Activated naive CD8-positive, alpha-beta T cell treated with anti-CD3 and anti-CD28 coated beads for 36 hours (primary cell): ENCODE measurements around the gene DLX6. TPM values are rescaled to one million over a fixed set of nuclear protein-coding genes. Genes with fewer than 3 reads are reported as not detected.

ENCODE experiments used
- DNase-seq: peaks from one replicate; pipeline ENCODE4 v3.0.0; 2021
- H3K27ac Mint-ChIP-seq: one replicate; pipeline ENCODE4 v1.8.0; 2022; ENCODE audit warnings: mild to moderate bottlenecking, moderate library complexity, mixed read lengths
- H3K27me3 Mint-ChIP-seq: one replicate; pipeline ENCODE4 v1.8.0; 2022; ENCODE audit warnings: mild to moderate bottlenecking, mixed read lengths
- H3K36me3 Mint-ChIP-seq: one replicate; pipeline ENCODE4 v1.8.0; 2021; ENCODE audit warnings: mild to moderate bottlenecking, mixed read lengths
- H3K4me1 Mint-ChIP-seq: one replicate; pipeline ENCODE4 v1.8.0; 2021; ENCODE audit warnings: mixed read lengths
- H3K4me3 Mint-ChIP-seq: one replicate; pipeline ENCODE4 v1.8.0; 2022; ENCODE audit warnings: mild to moderate bottlenecking, moderate library complexity, mixed read lengths
- H3K9me3 Mint-ChIP-seq: one replicate; pipeline ENCODE4 v1.8.0; 2022; ENCODE audit warnings: mixed read lengths
- total RNA-seq, 2 experiments: library from RNA; stranded (reverse); gene quantifications; one replicate each; pipeline ENCODE4 v1.2.3, GENCODE V29; 2021

The DLX6 gene
- total RNA-seq, 2 experiments from 2014 or later = not detected

DNA sequence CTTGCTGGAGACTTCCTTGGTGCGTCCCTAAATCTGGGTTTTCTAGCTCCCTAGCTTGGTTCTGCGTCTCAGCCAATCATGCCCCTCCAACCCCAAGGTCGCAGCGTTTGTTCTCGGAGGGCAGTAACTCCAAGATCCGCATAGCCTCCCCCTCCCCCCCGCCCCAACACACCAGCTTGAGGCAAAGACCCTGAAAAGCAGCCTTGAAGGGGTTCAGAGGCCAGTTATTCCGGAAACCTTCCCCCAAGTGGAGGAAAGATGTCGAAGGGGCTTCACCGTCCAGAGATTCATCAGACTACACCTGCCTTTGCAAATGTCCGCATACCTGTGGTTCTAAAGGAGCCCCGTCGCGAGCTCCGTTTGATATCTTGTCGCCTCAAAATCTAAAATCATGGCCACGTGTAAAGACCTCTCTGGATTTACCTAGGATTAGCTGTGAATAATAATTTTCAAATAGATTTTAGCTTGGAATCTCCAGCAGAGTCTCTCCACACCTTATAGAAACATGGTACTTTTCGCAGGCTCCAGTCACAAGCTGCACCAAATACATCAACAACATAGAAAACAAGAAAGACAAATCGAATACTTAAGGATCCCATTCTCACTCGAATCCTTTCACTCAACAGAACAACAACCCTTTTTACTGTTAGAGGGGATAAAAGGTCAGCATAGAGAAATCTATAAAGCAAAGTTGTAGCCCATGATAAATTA, 7.9 kb downstream of the DLX6 start:
- Mint-ChIP-seq H3K4me3 (no peak overlapping the region), H3K27me3 (peaks cover 98% of the 10 kb centered on the region), H3K4me1 (peaks cover 9% of the 10 kb centered on the region), H3K36me3 (no peaks in the 10 kb centered on the region), H3K9me3 (peaks cover 9% of the 10 kb centered on the region), H3K27ac (no peak overlapping the region)
- no peak for DNase-seq

GRCh38 chr7:97013845-97014134, 8.4 kb downstream of the DLX6 start:
- H3K27me3 Mint-ChIP-seq = peaks cover 98% of the 10 kb centered on the region
- peaks cover 9% of the 10 kb centered on the region for H3K4me1 Mint-ChIP-seq
- no peak for DNase-seq
- no peaks in the 10 kb centered on the region for H3K36me3 Mint-ChIP-seq
- no peak overlapping the region for H3K4me3 Mint-ChIP-seq
- no peak overlapping the region for H3K27ac Mint-ChIP-seq
- H3K9me3 Mint-ChIP-seq = peaks cover 9% of the 10 kb centered on the region

DNA sequence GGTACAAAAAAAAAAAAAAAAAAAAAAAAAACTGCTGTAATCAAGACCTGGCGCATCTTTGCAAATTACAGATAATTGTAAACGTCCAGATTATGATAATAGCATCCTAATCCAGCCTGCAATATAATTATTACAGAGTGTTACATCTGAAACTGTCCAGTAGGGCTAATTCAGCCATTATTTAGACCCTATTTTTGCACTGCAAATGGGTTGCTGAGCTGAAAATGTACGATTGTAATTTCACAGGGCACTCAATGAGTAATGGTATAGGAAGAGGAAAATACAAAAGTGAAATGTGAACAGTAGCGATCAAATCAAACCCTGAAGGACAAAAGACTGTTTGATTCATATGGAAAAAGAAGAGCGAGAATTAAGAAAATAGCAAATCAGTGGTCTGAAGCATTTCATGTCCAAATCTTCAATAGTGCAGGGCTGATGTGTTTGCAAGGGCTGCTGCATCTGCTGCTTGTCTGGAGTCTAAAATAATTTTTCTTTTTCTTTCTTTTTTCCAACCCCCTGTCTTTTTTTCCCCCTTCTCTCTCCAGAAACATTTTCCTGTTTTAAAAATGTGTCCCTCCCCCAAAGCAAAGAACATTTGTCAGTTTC, 8.9 kb downstream of the DLX6 start:
- Mint-ChIP-seq H3K36me3 (no peaks in the 10 kb centered on the region), H3K27ac (no peak overlapping the region), H3K4me1 (peaks cover 9% of the 10 kb centered on the region), H3K9me3 (peaks cover 9% of the 10 kb centered on the region), H3K27me3 (peaks cover 100% of the 10 kb centered on the region), H3K4me3 (no peak overlapping the region)
- DNase-seq = no peak

DNA sequence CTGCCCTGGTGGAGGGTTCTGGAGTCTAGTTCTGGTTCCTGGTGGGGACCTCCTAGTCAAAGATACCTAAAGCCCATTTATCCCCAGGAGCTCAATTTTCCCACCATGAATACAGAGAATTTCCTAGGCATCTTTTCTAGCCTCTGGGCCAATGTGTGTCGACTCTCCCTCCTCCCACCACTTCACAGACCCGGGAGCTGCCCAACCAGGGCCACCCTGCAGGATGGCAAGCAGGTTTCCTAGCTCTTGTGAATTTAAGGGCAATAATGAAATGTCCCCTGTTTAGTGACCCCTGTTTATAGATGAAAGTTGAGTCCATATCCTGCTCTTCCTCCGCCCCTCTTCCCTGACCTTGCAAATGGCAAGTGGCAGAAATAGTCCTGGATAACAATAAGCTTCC, 9.9 kb downstream of the DLX6 start:
- H3K36me3 Mint-ChIP-seq = no peaks in the 10 kb centered on the region
- H3K4me1 Mint-ChIP-seq = peaks cover 11% of the 10 kb centered on the region
- peaks cover 100% of the 10 kb centered on the region for H3K27me3 Mint-ChIP-seq
- H3K4me3 Mint-ChIP-seq = no peak overlapping the region
- peaks cover 9% of the 10 kb centered on the region for H3K9me3 Mint-ChIP-seq
- H3K27ac Mint-ChIP-seq = no peak overlapping the region
- DNase-seq = no peak

DNA sequence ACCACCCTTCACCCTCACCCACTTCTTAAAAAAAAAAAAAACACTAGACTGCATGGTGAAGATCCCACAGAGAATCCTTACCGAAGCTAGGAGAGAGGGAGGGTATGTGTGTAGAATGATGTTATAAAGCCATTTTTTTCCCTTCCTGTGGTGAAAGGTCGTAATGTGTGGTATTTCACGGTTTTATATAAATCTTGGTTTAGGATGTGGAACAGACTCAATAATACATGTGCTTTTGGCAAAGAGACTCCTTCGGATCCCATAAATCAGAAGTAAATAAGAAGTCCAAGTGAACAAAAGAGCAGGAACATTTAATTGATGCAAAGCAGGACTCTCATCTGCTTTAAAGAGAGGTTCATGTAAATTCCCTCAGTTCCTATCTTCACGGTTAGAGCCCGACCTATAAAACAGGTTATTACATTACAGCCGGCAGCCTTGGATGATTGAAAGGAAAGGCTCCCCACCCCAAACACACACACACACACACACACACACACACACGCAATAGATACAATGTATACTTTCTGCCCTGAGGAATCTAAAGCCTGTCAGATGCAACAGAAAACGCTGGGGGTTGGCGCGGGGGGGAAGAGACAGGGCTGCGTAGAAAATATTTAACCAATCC, 10.5 kb downstream of the DLX6 start:
- DNase-seq = no peak
- H3K4me3 Mint-ChIP-seq = no peak overlapping the region
- no peak overlapping the region for H3K27ac Mint-ChIP-seq
- H3K36me3 Mint-ChIP-seq = no peaks in the 10 kb centered on the region
- peaks cover 9% of the 10 kb centered on the region for H3K9me3 Mint-ChIP-seq
- peaks cover 15% of the 10 kb centered on the region for H3K4me1 Mint-ChIP-seq
- peaks cover 100% of the 10 kb centered on the region for H3K27me3 Mint-ChIP-seq

- Mint-ChIP-seq H3K9me3 (peaks cover 9% of the 10 kb centered on the region), H3K36me3 (no peaks in the 10 kb centered on the region), H3K4me1 (peaks cover 16% of the 10 kb centered on the region), H3K27me3 (peaks cover 99% of the 10 kb centered on the region), H3K27ac (no peak overlapping the region), H3K4me3 (peak overlapping the region; percentile 32)
- no peak for DNase-seq
Measured at GRCh38 chr7:97016381-97017191, 11.2 kb downstream of the DLX6 start.

- Mint-ChIP-seq H3K27me3 (peaks cover 99% of the 10 kb centered on the region), H3K4me3 (no peak overlapping the region), H3K27ac (no peak overlapping the region), H3K36me3 (peaks cover under 1% of the 10 kb centered on the region), H3K9me3 (peaks cover 5% of the 10 kb centered on the region), H3K4me1 (peaks cover 23% of the 10 kb centered on the region)
- no peak for DNase-seq
Measured at GRCh38 chr7:97017192-97018125, 12.1 kb downstream of the DLX6 start.

GRCh38 chr7:97018126-97018601, 12.8 kb downstream of the DLX6 start:
- DNase-seq = no peak
- peaks cover 99% of the 10 kb centered on the region for H3K27me3 Mint-ChIP-seq
- no peak overlapping the region for H3K27ac Mint-ChIP-seq
- H3K4me3 Mint-ChIP-seq = no peak overlapping the region
- peaks cover 5% of the 10 kb centered on the region for H3K36me3 Mint-ChIP-seq
- peaks cover 29% of the 10 kb centered on the region for H3K4me1 Mint-ChIP-seq
- H3K9me3 Mint-ChIP-seq = peaks cover 3% of the 10 kb centered on the region

GRCh38 chr7:97018791-97019531, 13.6 kb downstream of the DLX6 start:
- no peak overlapping the region for H3K4me3 Mint-ChIP-seq

GRCh38 chr7:97019710-97020225, 14.4 kb downstream of the DLX6 start:
- peaks cover 8% of the 10 kb centered on the region for H3K36me3 Mint-ChIP-seq
- DNase-seq = no peak
- peaks cover 99% of the 10 kb centered on the region for H3K27me3 Mint-ChIP-seq
- no peak overlapping the region for H3K4me3 Mint-ChIP-seq
- peaks cover 37% of the 10 kb centered on the region for H3K4me1 Mint-ChIP-seq
- H3K27ac Mint-ChIP-seq = no peak overlapping the region
- no peaks in the 10 kb centered on the region for H3K9me3 Mint-ChIP-seq

More at GRCh38 chr7:97018791-97019531, 13.6 kb downstream of the DLX6 start:
- peaks cover 6% of the 10 kb centered on the region for H3K36me3 Mint-ChIP-seq
- H3K9me3 Mint-ChIP-seq = no peaks in the 10 kb centered on the region
- H3K27ac Mint-ChIP-seq = no peak overlapping the region
- peaks cover 99% of the 10 kb centered on the region for H3K27me3 Mint-ChIP-seq
- no peak for DNase-seq
- H3K4me1 Mint-ChIP-seq = peaks cover 29% of the 10 kb centered on the region

GRCh38 chr7:97020601-97020995, 15.2 kb downstream of the DLX6 start:
- H3K27ac Mint-ChIP-seq = no peak overlapping the region
- peaks cover 99% of the 10 kb centered on the region for H3K27me3 Mint-ChIP-seq
- H3K4me3 Mint-ChIP-seq = no peak overlapping the region
- H3K36me3 Mint-ChIP-seq = peaks cover 8% of the 10 kb centered on the region
- no peaks in the 10 kb centered on the region for H3K9me3 Mint-ChIP-seq
- DNase-seq = no peak
- peaks cover 41% of the 10 kb centered on the region for H3K4me1 Mint-ChIP-seq

DNA sequence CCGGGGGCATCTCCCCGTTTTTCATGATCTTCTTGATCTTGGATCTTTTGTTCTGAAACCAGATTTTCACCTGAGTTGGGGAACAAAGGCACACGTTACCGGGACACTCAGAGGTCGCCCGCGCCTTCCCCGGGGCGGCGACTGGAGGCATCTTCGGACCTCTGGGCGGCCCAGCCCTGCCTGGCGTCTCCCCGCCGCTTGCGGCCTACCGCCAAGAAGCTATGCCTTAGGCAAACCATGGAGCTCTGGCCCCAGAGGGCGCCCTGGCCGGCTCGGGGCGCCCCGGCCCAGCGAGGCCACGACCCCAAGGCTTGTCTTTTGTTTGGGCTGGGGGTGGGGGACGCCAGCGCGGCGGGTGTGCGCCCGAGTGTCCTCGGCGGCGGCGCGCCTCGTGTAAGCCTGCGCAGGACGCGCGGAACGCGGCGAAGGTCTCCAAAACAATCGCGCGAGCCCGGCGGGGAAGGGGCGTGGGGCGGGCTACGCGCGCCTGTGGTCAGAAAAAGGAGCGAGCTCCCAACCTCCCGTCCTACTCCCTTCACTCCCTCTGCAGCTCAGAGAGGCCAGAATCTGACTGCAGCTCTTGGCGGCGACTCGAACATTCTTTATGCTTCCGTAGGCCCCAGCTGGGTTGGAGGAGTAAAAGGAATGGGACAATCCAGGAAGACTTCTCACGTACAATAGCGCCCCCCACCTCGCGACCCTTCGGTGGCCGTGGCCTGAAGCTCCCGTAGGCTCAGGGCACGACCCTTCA, 15.8 kb downstream of the DLX6 start:
- Mint-ChIP-seq H3K27ac (no peak overlapping the region), H3K9me3 (no peaks in the 10 kb centered on the region), H3K27me3 (peaks cover 99% of the 10 kb centered on the region), H3K36me3 (peaks cover 8% of the 10 kb centered on the region), H3K4me3 (no peak overlapping the region), H3K4me1 (peaks cover 44% of the 10 kb centered on the region)
- DNase-seq = no peak
